Measurements from ENCODE around the gene AP3D1. TPM values are rescaled to one million over a fixed set of nuclear protein-coding genes. Genes with fewer than 3 reads are reported as not detected.

Gene AP3D1
- total RNA-seq, 8 experiments from 2014 or later = 59.6 to 122 (median 78.8) TPM

- 95 to 100% (median 96%) methylated on average over 2 to 14 of the region's 32 CpGs; no CpG with 5 or more reads in 7 of the 10 experiments for WGBS, 10 experiments
- ATAC-seq (replicated peaks in 6 of 8) = no peak
- no peak overlapping the region for H3K27ac ChIP-seq
- H3K4me3 ChIP-seq = no peak overlapping the region
- no peaks in the 10 kb centered on the region for H3K4me1 ChIP-seq (replicated peaks in 1 of 2)
- in situ Hi-C loops (cut with MboI; ENCODE audit: low pct_unique_long_range_greater_than_20kb in 2 of 9, low sequenced_read_pairs in 9 of 9, unreplicated experiment in 9 of 9) = no loop called here
Measured at GRCh38 chr19:2076526-2076944, 74.8 kb downstream of the AP3D1 start.

- no peak for ATAC-seq (replicated peaks in 6 of 8)
Measured at GRCh38 chr19:2072757-2073551, 78.4 kb downstream of the AP3D1 start.

GRCh38 chr19:2070986-2071673 lies 80.2 kb downstream of the AP3D1 start:
- 69 to 95% (median 83%) methylated on average over 2 to 9 of the region's 19 CpGs; no CpG with 5 or more reads in 2 of the 10 experiments for WGBS, 10 experiments

More at GRCh38 chr19:2072757-2073551, 78.4 kb downstream of the AP3D1 start:
- Histone ChIP-seq H3K4me3 (no peak overlapping the region), H3K4me1 (replicated peaks in 1 of 2) (peaks cover 0 to 2% of the 10 kb centered on the region in 2 donors), H3K27ac (no peak overlapping the region)
- WGBS, 10 experiments = 86 to 100% (median 100%) methylated on average over 4 to 6 of the region's 32 CpGs; no CpG with 5 or more reads in 5 of the 10 experiments
- in situ Hi-C loops (cut with MboI; ENCODE audit: low pct_unique_long_range_greater_than_20kb in 2 of 9, low sequenced_read_pairs in 9 of 9, unreplicated experiment in 9 of 9) = no loop called here

GRCh38 chr19:2070436-2070827 lies 80.9 kb downstream of the AP3D1 start:
- WGBS, 10 experiments = 33 to 100% (median 87%) methylated on average over 2 to 10 of the region's 10 CpGs; no CpG with 5 or more reads in 1 of the 10 experiments
- H3K4me3 ChIP-seq = no peak overlapping the region
- H3K27ac ChIP-seq = no peak overlapping the region
- no peak for ATAC-seq (replicated peaks in 6 of 8)
- H3K4me1 ChIP-seq (replicated peaks in 1 of 2) = peaks cover 0 to 2% of the 10 kb centered on the region in 2 donors
- in situ Hi-C loops (cut with MboI; ENCODE audit: low pct_unique_long_range_greater_than_20kb in 2 of 9, low sequenced_read_pairs in 9 of 9, unreplicated experiment in 9 of 9) = no loop called here

More at GRCh38 chr19:2070986-2071673, 80.2 kb downstream of the AP3D1 start:
- Histone ChIP-seq H3K27ac (no peak overlapping the region), H3K4me3 (no peak overlapping the region), H3K4me1 (replicated peaks in 1 of 2) (peaks cover 0 to 2% of the 10 kb centered on the region in 2 donors)
- no peak for ATAC-seq (replicated peaks in 6 of 8)
- in situ Hi-C loops (cut with MboI; ENCODE audit: low pct_unique_long_range_greater_than_20kb in 2 of 9, low sequenced_read_pairs in 9 of 9, unreplicated experiment in 9 of 9) = no loop called here

GRCh38 chr19:2064788-2065524 lies 86.4 kb downstream of the AP3D1 start:
- ATAC-seq (replicated peaks in 6 of 8) = peak in 2 of 8 experiments; percentile 0 to 1
- Histone ChIP-seq H3K4me1 (replicated peaks in 1 of 2) (peaks cover 28 to 37% of the 10 kb centered on the region in 2 donors), H3K4me3 (no peak overlapping the region), H3K27ac (peak overlapping the region; percentile 64 to 91)
- WGBS, 10 experiments = 0 to 100% (median 20%) methylated on average over 1 to 21 of the region's 38 CpGs; no CpG with 5 or more reads in 5 of the 10 experiments
- in situ Hi-C loops (cut with MboI; ENCODE audit: low pct_unique_long_range_greater_than_20kb in 2 of 9, low sequenced_read_pairs in 9 of 9, unreplicated experiment in 9 of 9) = no loop called here

GRCh38 chr19:2064395-2064787 lies 87.0 kb downstream of the AP3D1 start:
- ATAC-seq (replicated peaks in 6 of 8) = no peak
- WGBS, 10 experiments = 24 to 89% (median 80%) methylated on average over 1 to 8 of the region's 13 CpGs; no CpG with 5 or more reads in 5 of the 10 experiments
- H3K27ac ChIP-seq = peak overlapping the region; percentile 64 to 91
- H3K4me1 ChIP-seq (replicated peaks in 1 of 2) = peaks cover 32 to 43% of the 10 kb centered on the region in 2 donors
- no peak overlapping the region for H3K4me3 ChIP-seq
- in situ Hi-C loops (cut with MboI; ENCODE audit: low pct_unique_long_range_greater_than_20kb in 2 of 9, low sequenced_read_pairs in 9 of 9, unreplicated experiment in 9 of 9) = no loop called here

- Histone ChIP-seq H3K27ac (peak overlapping the region in 1 of 2 donors; percentile 91), H3K4me1 (replicated peaks in 1 of 2) (peaks cover 37 to 48% of the 10 kb centered on the region in 2 donors), H3K4me3 (no peak overlapping the region)
- no peak for ATAC-seq (replicated peaks in 6 of 8)
- in situ Hi-C loops (cut with MboI; ENCODE audit: low pct_unique_long_range_greater_than_20kb in 2 of 9, low sequenced_read_pairs in 9 of 9, unreplicated experiment in 9 of 9) = no loop called here
- 48 to 100% (median 90%) methylated on average over 1 to 4 of the region's 8 CpGs; no CpG with 5 or more reads in 5 of the 10 experiments for WGBS, 10 experiments
Measured at GRCh38 chr19:2063824-2064223, 87.5 kb downstream of the AP3D1 start.

GRCh38 chr19:2062770-2063169 lies 88.6 kb downstream of the AP3D1 start:
- WGBS, 10 experiments = 76 to 100% (median 100%) methylated on average over 1 to 5 of the region's 9 CpGs; no CpG with 5 or more reads in 4 of the 10 experiments
- ATAC-seq (replicated peaks in 6 of 8) = no peak
- Histone ChIP-seq H3K4me1 (replicated peaks in 1 of 2) (peaks cover 41 to 50% of the 10 kb centered on the region in 2 donors), H3K4me3 (no peak overlapping the region), H3K27ac (no peak overlapping the region)
- in situ Hi-C loops (cut with MboI; ENCODE audit: low pct_unique_long_range_greater_than_20kb in 2 of 9, low sequenced_read_pairs in 9 of 9, unreplicated experiment in 9 of 9) = no loop called here

- 40 to 80% (median 65%) methylated on average over 2 to 3 of the region's 10 CpGs; no CpG with 5 or more reads in 7 of the 10 experiments for WGBS, 10 experiments
- Histone ChIP-seq H3K4me3 (peak overlapping the region in 4 of 5 donors; percentile 47 to 75 (median 54)), H3K27ac (peak overlapping the region; percentile 91 to 99), H3K4me1 (replicated peaks in 1 of 2) (peaks cover 41 to 50% of the 10 kb centered on the region in 2 donors)
- ATAC-seq (replicated peaks in 6 of 8) = no peak
- in situ Hi-C loops (cut with MboI; ENCODE audit: low pct_unique_long_range_greater_than_20kb in 2 of 9, low sequenced_read_pairs in 9 of 9, unreplicated experiment in 9 of 9) = no loop called here
Measured at GRCh38 chr19:2062389-2062729, 89.0 kb downstream of the AP3D1 start.

- WGBS, 10 experiments = 0 to 87% (median 2%) methylated on average over 1 to 10 of the region's 50 CpGs; no CpG with 5 or more reads in 6 of the 10 experiments
- in situ Hi-C loops (cut with MboI; ENCODE audit: low pct_unique_long_range_greater_than_20kb in 2 of 9, low sequenced_read_pairs in 9 of 9, unreplicated experiment in 9 of 9) = no loop called here
- Histone ChIP-seq H3K4me1 (replicated peaks in 1 of 2) (peaks cover 44 to 50% of the 10 kb centered on the region in 2 donors), H3K27ac (peak overlapping the region; percentile 97 to 99), H3K4me3 (peak overlapping the region; percentile 47 to 75 (median 52))
- peak; percentile 68 to 89 (median 76) for ATAC-seq (replicated peaks in 6 of 8)
Measured at GRCh38 chr19:2061495-2062388, 89.6 kb downstream of the AP3D1 start.

- in situ Hi-C loops (cut with MboI; ENCODE audit: low pct_unique_long_range_greater_than_20kb in 2 of 9, low sequenced_read_pairs in 9 of 9, unreplicated experiment in 9 of 9) = no loop called here
Measured at GRCh38 chr19:2060884-2061494, 90.4 kb downstream of the AP3D1 start.

More at GRCh38 chr19:2060884-2061494, 90.4 kb downstream of the AP3D1 start:
- H3K4me3 ChIP-seq = peak overlapping the region; percentile 47 to 75 (median 52)
- ATAC-seq (replicated peaks in 6 of 8) = peak; percentile 56 to 67 (median 61)
- H3K4me1 ChIP-seq (replicated peaks in 1 of 2) = peaks cover 48 to 54% of the 10 kb centered on the region in 2 donors
- WGBS, 10 experiments = 0% methylated on average over 1 of the region's 55 CpGs; no CpG with 5 or more reads in 8 of the 10 experiments
- peak overlapping the region; percentile 97 to 99 for H3K27ac ChIP-seq
